ENCODE data around the gene PRR5.
A peak's percentile ranks its signal among the peaks of the same experiment; 100 is the strongest.
"Not testable (repeated sequence)": the region's sequence is repeated elsewhere in the genome, so short reads cannot be mapped to it uniquely, and the experiment has no call there.

PRR5 gene

GRCh38 chr22:44672632-44673031, 29.4 kb upstream of the PRR5 start:
- DNase-seq (ENCODE audit: extremely low spot score, insufficient read length, low read depth) = no peak
- no peak for FAIRE-seq

GRCh38 chr22:44673406-44673805, 28.6 kb upstream of the PRR5 start:
- FAIRE-seq (no peak), DNase-seq (ENCODE audit: extremely low spot score, insufficient read length, low read depth) (no peak)

- not testable (repeated sequence) for FAIRE-seq; DNase-seq (ENCODE audit: extremely low spot score, insufficient read length, low read depth)
Measured at GRCh38 chr22:44676066-44676440, 26.0 kb upstream of the PRR5 start.

GRCh38 chr22:44676441-44677352, 25.3 kb upstream of the PRR5 start:
- FAIRE-seq (no peak), DNase-seq (ENCODE audit: extremely low spot score, insufficient read length, low read depth) (no peak)

GRCh38 chr22:44677353-44677840, 24.6 kb upstream of the PRR5 start:
- DNase-seq (ENCODE audit: extremely low spot score, insufficient read length, low read depth) (no peak), FAIRE-seq (no peak)

- no peak for DNase-seq (ENCODE audit: extremely low spot score, insufficient read length, low read depth)
- no peak for FAIRE-seq
Measured at GRCh38 chr22:44677871-44678555, 24.0 kb upstream of the PRR5 start.

GRCh38 chr22:44678556-44679305, 23.3 kb upstream of the PRR5 start:
- no peak for DNase-seq (ENCODE audit: extremely low spot score, insufficient read length, low read depth)
- no peak for FAIRE-seq

GRCh38 chr22:44679306-44679647, 22.7 kb upstream of the PRR5 start:
- FAIRE-seq; DNase-seq (ENCODE audit: extremely low spot score, insufficient read length, low read depth): not testable (repeated sequence)

GRCh38 chr22:44680058-44680457, 21.9 kb upstream of the PRR5 start:
- DNase-seq (ENCODE audit: extremely low spot score, insufficient read length, low read depth) (no peak), FAIRE-seq (no peak)

- DNase-seq (ENCODE audit: extremely low spot score, insufficient read length, low read depth) (no peak), FAIRE-seq (no peak)
Measured at GRCh38 chr22:44680481-44680894, 21.5 kb upstream of the PRR5 start.

GRCh38 chr22:44682556-44683168, 19.3 kb upstream of the PRR5 start:
- FAIRE-seq (no peak), DNase-seq (ENCODE audit: extremely low spot score, insufficient read length, low read depth) (no peak)

- DNase-seq (ENCODE audit: extremely low spot score, insufficient read length, low read depth) (peak; percentile 46), FAIRE-seq (peak; percentile 80)
Measured at GRCh38 chr22:44683237-44683636, 18.8 kb upstream of the PRR5 start.

- no peak for FAIRE-seq
- DNase-seq (ENCODE audit: extremely low spot score, insufficient read length, low read depth) = no peak
Measured at GRCh38 chr22:44683881-44684280, 18.1 kb upstream of the PRR5 start.

- peak; percentile 95 for FAIRE-seq
- peak; percentile 63 for DNase-seq (ENCODE audit: extremely low spot score, insufficient read length, low read depth)
Measured at GRCh38 chr22:44684506-44685383, 17.3 kb upstream of the PRR5 start.

- peak; percentile 98 for FAIRE-seq
Measured at GRCh38 chr22:44685384-44686056, 16.5 kb upstream of the PRR5 start.

GRCh38 chr22:44686873-44687600, 15.0 kb upstream of the PRR5 start:
- FAIRE-seq (no peak), DNase-seq (ENCODE audit: extremely low spot score, insufficient read length, low read depth) (no peak)

More at GRCh38 chr22:44685384-44686056, 16.5 kb upstream of the PRR5 start:
- DNase-seq (ENCODE audit: extremely low spot score, insufficient read length, low read depth) = peak; percentile 52

GRCh38 chr22:44689173-44689572, 12.8 kb upstream of the PRR5 start:
- DNase-seq (ENCODE audit: extremely low spot score, insufficient read length, low read depth) (no peak), FAIRE-seq (no peak)

Data from GM18507 (cell line).